ENCODE measurements around the gene TBCK. TPM values are rescaled to one million over a fixed set of nuclear protein-coding genes. Genes with fewer than 3 reads are reported as not detected.

The TBCK gene
- total and polyA plus RNA-seq, 9 of the 15 experiments (the other 6 are each of a cell fraction or from before 2014, with no cell fraction given): 5.3 to 26.6 (median 16.2) TPM

GRCh38 chr4:106286611-106287010, 29.4 kb downstream of the TBCK start:
- ATAC-seq (no peak), DNase-seq (ENCODE audit: extremely low read depth in 1 of 4, low spot score in 3 of 4) (no peak), FAIRE-seq (no peak)
- in situ Hi-C loops (cut with MboI): no loop called here
- Histone ChIP-seq H3K9me3 (replicated peaks; ENCODE audit: control insufficient read depth, insufficient read depth, low read depth, low read length) (no peaks in the 10 kb centered on the region), H3K4me2 (ENCODE audit: insufficient read depth, low read length) (no peak overlapping the region), H2AFZ (ENCODE audit: low read depth, low read length) (no peak overlapping the region), H3K36me3 (ENCODE audit: control insufficient read depth, insufficient read depth, low read length) (peaks cover 15% of the 10 kb centered on the region; the same call in 1 of the 3 replicates), H3K79me2 (ENCODE audit: control insufficient read depth, insufficient read depth, low read length) (no peaks in the 10 kb centered on the region), H4K20me1 (replicated peaks; ENCODE audit: control insufficient read depth, insufficient read depth, low read length) (no peaks in the 10 kb centered on the region), H3K9me1 (ENCODE audit: control insufficient read depth, insufficient read depth, low read length) (no peaks in the 10 kb centered on the region), H3K27ac (ENCODE audit: extremely low read depth, low read depth, low read length) (no peak overlapping the region), H3K27me3 (ENCODE audit: control insufficient read depth in 2 of 2, insufficient read depth in 2 of 2, low read length in 2 of 2) (no peaks in the 10 kb centered on the region), H3K9ac (ENCODE audit: insufficient read depth in 1 of 2, low read depth in 2 of 2, low read length in 2 of 2) (no peak overlapping the region), H3K4me3 (no peak overlapping the region), H3K4me1 (replicated peaks in 1 of 2; ENCODE audit: control insufficient read depth in 2 of 2, insufficient read depth in 2 of 2, low read length in 2 of 2) (0 out of 5 replicates have a peak, but pooled peaks cover 0 to 4% of the 10 kb centered on the region in 2 experiments)
- intact Hi-C loops (cut with micrococcal nuclease): no loop called here
- 95% methylated on average over 7 of the region's 8 CpGs for WGBS (ENCODE audit: insufficient coverage, low coverage, missing lambda C conversion rate)
- BruUV-seq (replicated peaks): no TSS peak
- no peak for TF ChIP-seq MTA2 (IDR thresholded peaks at IDR 0.05; ENCODE audit: low read depth)
- no peak for TF ChIP-seq TOE1 (IDR thresholded peaks at IDR 0.05; ENCODE audit: borderline replicate concordance)
- TF ChIP-seq TOE1 (CRISPR knock-in tag; IDR thresholded peaks at IDR 0.05; ENCODE audit: borderline replicate concordance, low read depth): no peak
- CTCF ChIA-PET (ENCODE audit: low intra/inter-chr PET ratio): no interaction called here
- POLR2A ChIA-PET: no interaction called here

GRCh38 chr4:106284227-106284626, 31.8 kb downstream of the TBCK start:
- Histone ChIP-seq H3K4me3 (no peak overlapping the region), H3K9ac (ENCODE audit: insufficient read depth in 1 of 2, low read depth in 2 of 2, low read length in 2 of 2) (no peak overlapping the region), H3K4me1 (replicated peaks in 1 of 2; ENCODE audit: control insufficient read depth in 2 of 2, insufficient read depth in 2 of 2, low read length in 2 of 2) (0 out of 5 replicates have a peak, but pooled peaks cover 0 to 4% of the 10 kb centered on the region in 2 experiments), H3K27me3 (ENCODE audit: control insufficient read depth in 2 of 2, insufficient read depth in 2 of 2, low read length in 2 of 2) (no peaks in the 10 kb centered on the region), H3K9me3 (replicated peaks; ENCODE audit: control insufficient read depth, insufficient read depth, low read depth, low read length) (no peaks in the 10 kb centered on the region), H3K79me2 (ENCODE audit: control insufficient read depth, insufficient read depth, low read length) (no peaks in the 10 kb centered on the region), H3K36me3 (ENCODE audit: control insufficient read depth, insufficient read depth, low read length) (peaks cover 10% of the 10 kb centered on the region; the same call in 1 of the 3 replicates), H3K4me2 (ENCODE audit: insufficient read depth, low read length) (no peak overlapping the region), H3K27ac (ENCODE audit: extremely low read depth, low read depth, low read length) (no peak overlapping the region), H3K9me1 (ENCODE audit: control insufficient read depth, insufficient read depth, low read length) (no peaks in the 10 kb centered on the region), H4K20me1 (replicated peaks; ENCODE audit: control insufficient read depth, insufficient read depth, low read length) (no peaks in the 10 kb centered on the region), H2AFZ (ENCODE audit: low read depth, low read length) (no peak overlapping the region)
- ChIA-PET POLR2A (no interaction called here), CTCF (ENCODE audit: low intra/inter-chr PET ratio) (no interaction called here)
- intact Hi-C loops (cut with micrococcal nuclease) (no loop called here), in situ Hi-C loops (cut with MboI) (no loop called here)
- no TSS peak for BruUV-seq (replicated peaks)
- FAIRE-seq: no peak
- 45% methylated on average over 3 of the region's 3 CpGs for WGBS (ENCODE audit: insufficient coverage, low coverage, missing lambda C conversion rate)
- no peak for DNase-seq (ENCODE audit: extremely low read depth in 1 of 4, low spot score in 3 of 4)
- ATAC-seq: no peak
- no peak for TF ChIP-seq SMAD2 (IDR thresholded peaks at IDR 0.05; ENCODE audit: low read depth, low read length)
- TF ChIP-seq MEF2A (IDR thresholded peaks at IDR 0.05; ENCODE audit: control insufficient read depth, low read depth, low read length): no peak
- TF ChIP-seq CBX1 (IDR thresholded peaks at IDR 0.05; ENCODE audit: low read depth): no peak
- TF ChIP-seq SAP30 (IDR thresholded peaks at IDR 0.05; ENCODE audit: borderline replicate concordance, insufficient read depth, low read depth, low read length, poor library complexity, severe bottlenecking): no peak
- no peak for TF ChIP-seq GTF2B (IDR thresholded peaks at IDR 0.05; ENCODE audit: extremely low read depth, insufficient read length)
- TF ChIP-seq IRF2 (CRISPR knock-in tag; IDR thresholded peaks at IDR 0.05): no peak
- no peak for TF ChIP-seq ATF6 (CRISPR knock-in tag; IDR thresholded peaks at IDR 0.05)
- TF ChIP-seq PHF8 (IDR thresholded peaks at IDR 0.05; ENCODE audit: borderline replicate concordance, low read length): no peak
- no peak for TF ChIP-seq ZNF311 (CRISPR knock-in tag; IDR thresholded peaks at IDR 0.05)
- TF ChIP-seq RBM25 (IDR thresholded peaks at IDR 0.05; ENCODE audit: low read depth, low read length, severe bottlenecking): no peak

All from K562 (cell line).